GM21381 (cell line): ENCODE data around the gene AKAP10.
"Not testable (repeated sequence)": the region's sequence is repeated elsewhere in the genome, so short reads cannot be mapped to it uniquely, and the experiment has no call there.

Experiments used
- ATAC-seq: cut with Tn5 transposase; IDR thresholded peaks from one replicate; pipeline ENCODE4 v1.9.1; 2021; ENCODE audit warnings: mild to moderate bottlenecking, moderate library complexity; ENCODE audit not compliant: unreplicated experiment

Gene AKAP10

GRCh38 chr17:19874256-19874655, 103.4 kb downstream of the AKAP10 start:
- ATAC-seq: no peak

- no peak for ATAC-seq
Measured at GRCh38 chr17:19873346-19873745, 104.3 kb downstream of the AKAP10 start.

- ATAC-seq: no peak
Measured at GRCh38 chr17:19868079-19868395, 109.6 kb downstream of the AKAP10 start.

GRCh38 chr17:19867329-19868078, 110.1 kb downstream of the AKAP10 start, which contains the start of gene ULK2:
Gene ULK2, minus strand, starts transcription at chr17:19867936. Its CDS starts 519 bp downstream, at chr17:19867417.
- peak; percentile 46 for ATAC-seq

- peak; percentile 35 for ATAC-seq
Measured at GRCh38 chr17:19867079-19867328, 110.6 kb downstream of the AKAP10 start.

- ATAC-seq: no peak
Measured at GRCh38 chr17:19865021-19865420, 112.6 kb downstream of the AKAP10 start.

- not testable (repeated sequence) for ATAC-seq
Measured at GRCh38 chr17:19860647-19861177, 116.9 kb downstream of the AKAP10 start.

GRCh38 chr17:19857640-19858039, 120.0 kb downstream of the AKAP10 start:
- no peak for ATAC-seq
